Adrenal gland (tissue), 5 donors: ENCODE data around the gene NTPCR.

Experiments used
- CTCF ChIP-seq, 6 experiments: fragments of 450-650 bp in 4 of 6; fragments of 200-600 bp in 2 of 6; sonication (generic) in 1 of 6; IDR thresholded peaks; 1 replicate in 5 of 6; 2 replicates in 1 of 6; pipeline versions ENCODE4 v1.5.1 to v1.8.0; 2016 to 2021; ENCODE audit warnings: antibody characterized with exemption in 6 of 6, mild to moderate bottlenecking in 2 of 6, moderate library complexity in 1 of 6
- POLR2A ChIP-seq, 2 donors: fragments of 450-650 bp; IDR thresholded peaks; one replicate each; pipeline ENCODE4 v1.6.1; 2017; ENCODE audit warnings: antibody characterized with exemption in 2 of 2, mild to moderate bottlenecking in 2 of 2, moderate library complexity in 1 of 2
- donor health status: DM: no; HTN: no; CAD: no.

GRCh38 chr1:232969799-232970198 is 19.4 kb downstream of the NTPCR start:
- TF ChIP-seq CTCF (IDR thresholded peaks at IDR 0.05): no peak
- TF ChIP-seq POLR2A (IDR thresholded peaks at IDR 0.05): no peak
